A549 treated with ZK216348 at 1 μM for 4 hours (cell line): ENCODE data around the gene HSPA12A. TPM values are rescaled to one million over a fixed set of nuclear protein-coding genes. Genes with fewer than 3 reads are reported as not detected.

Experiments
- total RNA-seq: library from RNA; stranded (reverse); fragments of 200-300 nt; extraction: Qiagen RNA extraction; gene quantifications from 5 replicates; pipeline ENCODE4 v1.2.3, GENCODE V29; 2022; ENCODE audit warnings: low read depth

Gene HSPA12A, protein sequence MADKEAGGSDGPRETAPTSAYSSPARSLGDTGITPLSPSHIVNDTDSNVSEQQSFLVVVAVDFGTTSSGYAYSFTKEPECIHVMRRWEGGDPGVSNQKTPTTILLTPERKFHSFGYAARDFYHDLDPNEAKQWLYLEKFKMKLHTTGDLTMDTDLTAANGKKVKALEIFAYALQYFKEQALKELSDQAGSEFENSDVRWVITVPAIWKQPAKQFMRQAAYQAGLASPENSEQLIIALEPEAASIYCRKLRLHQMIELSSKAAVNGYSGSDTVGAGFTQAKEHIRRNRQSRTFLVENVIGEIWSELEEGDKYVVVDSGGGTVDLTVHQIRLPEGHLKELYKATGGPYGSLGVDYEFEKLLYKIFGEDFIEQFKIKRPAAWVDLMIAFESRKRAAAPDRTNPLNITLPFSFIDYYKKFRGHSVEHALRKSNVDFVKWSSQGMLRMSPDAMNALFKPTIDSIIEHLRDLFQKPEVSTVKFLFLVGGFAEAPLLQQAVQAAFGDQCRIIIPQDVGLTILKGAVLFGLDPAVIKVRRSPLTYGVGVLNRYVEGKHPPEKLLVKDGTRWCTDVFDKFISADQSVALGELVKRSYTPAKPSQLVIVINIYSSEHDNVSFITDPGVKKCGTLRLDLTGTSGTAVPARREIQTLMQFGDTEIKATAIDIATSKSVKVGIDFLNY
- 9.5 to 13.3 TPM (median 11.5 TPM) in 5 replicates for total RNA-seq

GRCh38 chr10:116742367-116743265 is at the start of gene HSPA12A:
HSPA12A (minus strand) TSS chr10:116742566; CDS start chr10:116742469, 97 bp downstream.

Other genes starting within 250 kb of the HSPA12A start
- not detected in 5 replicates for gene PNLIP, start 196.6 kb downstream of the HSPA12A start, total RNA-seq
- not detected in 5 replicates for gene PNLIPRP1, start 151.6 kb downstream of the HSPA12A start, total RNA-seq
- 0.12 TPM in 1 of 5 replicates, not detected in the others for gene PNLIPRP2, start 121.6 kb downstream of the HSPA12A start, total RNA-seq
- 0.16 to 0.74 TPM (median 0.38 TPM) in 5 replicates for gene ENO4, start 106.9 kb upstream of the HSPA12A start, total RNA-seq